ENCODE results near the gene PNPLA7. TPM values are rescaled to one million over a fixed set of nuclear protein-coding genes. Genes with fewer than 3 reads are reported as not detected.

Gene PNPLA7
- total and polyA plus RNA-seq, 2 of the 8 experiments (the other 6 are each of a cell fraction or from before 2014, with no cell fraction given): 0.35 to 0.47 TPM

- Histone ChIP-seq H3K4me2 (ENCODE audit: insufficient read depth in 1 of 2, low read depth in 2 of 2, low read length in 2 of 2) (no peak overlapping the region), H4K8ac (ENCODE audit: extremely low read depth, insufficient read depth, low read length) (no peak overlapping the region), H3K9me3 (ENCODE audit: insufficient read depth in 2 of 2, low read depth in 1 of 2, low read length in 1 of 2) (no peaks in the 10 kb centered on the region; a peak in 1 of 4 replicates), H3K14ac (ENCODE audit: insufficient read length) (no peak overlapping the region), H4K5ac (ENCODE audit: insufficient read length, low read depth, low read length) (no peak overlapping the region), H2BK20ac (ENCODE audit: low read length) (no peak overlapping the region), H3K56ac (replicated peaks; ENCODE audit: insufficient read length, low read depth, low read length) (no peak overlapping the region), H3K23ac (ENCODE audit: insufficient read length) (no peak overlapping the region), H2BK12ac (ENCODE audit: low read depth, low read length) (no peak overlapping the region), H2BK15ac (ENCODE audit: low read length) (no peak overlapping the region), H2AK5ac (ENCODE audit: low read depth, low read length) (no peak overlapping the region), H2AFZ (ENCODE audit: low read length) (no peak overlapping the region), H3K18ac (ENCODE audit: extremely low read depth, low read length) (no peak overlapping the region), H3K79me2 (ENCODE audit: control insufficient read depth in 1 of 2, insufficient read depth in 2 of 2, low read length in 2 of 2) (no peaks in the 10 kb centered on the region), H3K9ac (replicated peaks in 1 of 4; ENCODE audit: extremely low read depth in 1 of 4, low read depth in 3 of 4, low read length in 3 of 4) (no peak overlapping the region), H3K27ac (ENCODE audit: low read depth, low read length) (no peak overlapping the region), H4K20me1 (replicated peaks in 1 of 2; ENCODE audit: control insufficient read depth in 1 of 2, insufficient read depth in 2 of 2, low read length in 2 of 2) (peaks cover 0 to 4% of the 10 kb centered on the region in 2 experiments), H2BK120ac (replicated peaks; ENCODE audit: low read depth, low read length) (no peak overlapping the region), H3K4me3 (ENCODE audit: extremely low read depth in 1 of 4, insufficient read depth in 2 of 4, low read depth in 3 of 4, low read length in 4 of 4) (no peak overlapping the region), H3K4me1 (replicated peaks in 1 of 4; ENCODE audit: control insufficient read depth in 3 of 4, insufficient read depth in 4 of 4, low read length in 3 of 4) (no peaks in the 10 kb centered on the region), H3K23me2 (ENCODE audit: low read depth, low read length) (no peaks in the 10 kb centered on the region; the same call in 1 of the 2 replicates), H3K27me3 (replicated peaks in 1 of 4; ENCODE audit: control insufficient read depth in 3 of 4, extremely low read depth in 1 of 4, insufficient read depth in 3 of 4, low read length in 3 of 4) (no peaks in the 10 kb centered on the region; a peak in 1 of 7 replicates), H3K79me1 (ENCODE audit: low read depth, low read length) (no peaks in the 10 kb centered on the region), H4K91ac (replicated peaks; ENCODE audit: insufficient read length, low read length) (no peak overlapping the region), H2BK5ac (ENCODE audit: low read depth, low read length) (no peak overlapping the region), H3K4ac (replicated peaks; ENCODE audit: insufficient read length, low read depth, low read length) (no peak overlapping the region), H3K36me3 (ENCODE audit: control insufficient read depth in 2 of 4, insufficient read depth in 4 of 4, low read length in 3 of 4) (no peaks in the 10 kb centered on the region)
- CTCF ChIA-PET (ENCODE audit: partially characterized antibody): interaction anchor here (1.8 kb wide), 1 partner anchor 14 kb away, joined by 4 read pairs; no protein-coding TSS in a partner anchor
- POLR2A ChIA-PET (ENCODE audit: partially characterized antibody): no interaction called here
- FAIRE-seq: no peak
- TF ChIP-seq CTBP2 (IDR thresholded peaks at IDR 0.05; ENCODE audit: borderline replicate concordance, insufficient read depth, insufficient read length, low read length) (no peak), SRF (IDR thresholded peaks at IDR 0.05; ENCODE audit: low read depth, low read length) (no peak), USF2 (IDR thresholded peaks at IDR 0.05; ENCODE audit: low read length) (no peak), ZNF274 (IDR thresholded peaks at IDR 0.05; ENCODE audit: borderline replicate concordance, extremely low read depth, low read length) (no peak), JUND (IDR thresholded peaks at IDR 0.05; ENCODE audit: low read length) (no peak), CBX5 (IDR thresholded peaks at IDR 0.05; ENCODE audit: low read depth, low read length) (no peak), EZH2 (IDR thresholded peaks at IDR 0.05; ENCODE audit: low read depth, low read length, severe bottlenecking) (no peak), CEBPB (IDR thresholded peaks at IDR 0.05; ENCODE audit: low read depth, low read length) (no peak), MAFK (IDR thresholded peaks at IDR 0.05; ENCODE audit: low read depth, low read length) (no peak)
- WGBS, 2 experiments (ENCODE audit: extremely low coverage in 1 of 2, insufficient coverage in 1 of 2, insufficient read length in 1 of 2, insufficient replicate concordance in 2 of 2, low coverage in 1 of 2, low lambda C conversion rate in 2 of 2, missing lambda C conversion rate in 1 of 2): 88% methylated on average over 9 of the region's 9 CpGs; no CpG with 5 or more reads in 1 of the 2 experiments
- DNase-seq (ENCODE audit: low read depth in 1 of 2, low spot score in 2 of 2): no peak
Observed at GRCh38 chr9:137490532-137491186, 59.5 kb downstream of the PNPLA7 start.

All from H1 (cell line).